Esophagus mucosa (tissue), 1 donor: ENCODE results near the gene SLC24A3. TPM values are rescaled to one million over a fixed set of nuclear protein-coding genes. Genes with fewer than 3 reads are reported as not detected.
A peak's percentile ranks its signal among the peaks of the same experiment; 100 is the strongest.
"Not testable (repeated sequence)": the region's sequence is repeated elsewhere in the genome, so short reads cannot be mapped to it uniquely, and the experiment has no call there.

Source experiments
- ATAC-seq: fragments of 200-7000 bp; cut with Tn5 transposase; one replicate; pipeline ENCODE4 v1.9.1; 2020
- total RNA-seq: library from RNA; stranded (reverse); gene quantifications from one replicate; pipeline ENCODE4 v1.2.4, GENCODE V29; 2023
- donor health status: DM: yes; HTN: yes; CAD: no.

Gene SLC24A3
- total RNA-seq, 1 donor from 2014 or later, result 13.0 TPM

GRCh38 chr20:19644085-19644484 is 431.6 kb downstream of the SLC24A3 start:
- peak; percentile 56 for ATAC-seq

GRCh38 chr20:19646963-19647362 is 434.5 kb downstream of the SLC24A3 start:
- no peak for ATAC-seq

GRCh38 chr20:19648024-19648423 is 435.6 kb downstream of the SLC24A3 start:
- no peak for ATAC-seq

GRCh38 chr20:19649041-19649440 is 436.6 kb downstream of the SLC24A3 start:
- no peak for ATAC-seq

GRCh38 chr20:19652591-19653026 is 440.2 kb downstream of the SLC24A3 start:
- ATAC-seq, result no peak

GRCh38 chr20:19653327-19653726 is 440.9 kb downstream of the SLC24A3 start:
- no peak for ATAC-seq

- ATAC-seq, result no peak
Observed at GRCh38 chr20:19654921-19655320, 442.5 kb downstream of the SLC24A3 start.

- no peak for ATAC-seq
Observed at GRCh38 chr20:19658137-19658536, 445.7 kb downstream of the SLC24A3 start.

GRCh38 chr20:19659448-19659847 is 447.0 kb downstream of the SLC24A3 start:
- ATAC-seq, result no peak

GRCh38 chr20:19660808-19661378 is 448.5 kb downstream of the SLC24A3 start:
- ATAC-seq, result no peak

- peak; percentile 83 for ATAC-seq
Observed at GRCh38 chr20:19661717-19662636, 449.5 kb downstream of the SLC24A3 start.

GRCh38 chr20:19662637-19662995 is 450.2 kb downstream of the SLC24A3 start:
- no peak for ATAC-seq

- ATAC-seq, result no peak
Observed at GRCh38 chr20:19668418-19668817, 456.0 kb downstream of the SLC24A3 start.

GRCh38 chr20:19670829-19671228 is 458.4 kb downstream of the SLC24A3 start:
- ATAC-seq, result no peak

GRCh38 chr20:19671374-19671773 is 458.9 kb downstream of the SLC24A3 start:
- no peak for ATAC-seq

- no peak for ATAC-seq
Observed at GRCh38 chr20:19672498-19672897, 460.1 kb downstream of the SLC24A3 start.

- ATAC-seq, result no peak
Observed at GRCh38 chr20:19673575-19673974, 461.1 kb downstream of the SLC24A3 start.

GRCh38 chr20:19676202-19676601 is 463.8 kb downstream of the SLC24A3 start:
- ATAC-seq, result no peak

- no peak for ATAC-seq
Observed at GRCh38 chr20:19677336-19677735, 464.9 kb downstream of the SLC24A3 start.

- ATAC-seq, result not testable (repeated sequence)
Observed at GRCh38 chr20:19678591-19678990, 466.1 kb downstream of the SLC24A3 start.

GRCh38 chr20:19679900-19680495 is 467.6 kb downstream of the SLC24A3 start:
- no peak for ATAC-seq

- ATAC-seq, result no peak
Observed at GRCh38 chr20:19682249-19682648, 469.8 kb downstream of the SLC24A3 start.

GRCh38 chr20:19683188-19683587 is 470.7 kb downstream of the SLC24A3 start:
- ATAC-seq, result no peak

GRCh38 chr20:19683822-19684221 is 471.4 kb downstream of the SLC24A3 start:
- ATAC-seq, result no peak
